HG03025 (cell line): ENCODE data around the gene LCN12.

Source experiments
- ATAC-seq: cut with Tn5 transposase; IDR thresholded peaks from one replicate; pipeline ENCODE4 v1.9.1; 2021; ENCODE audit warnings: mild to moderate bottlenecking, moderate library complexity; ENCODE audit not compliant: unreplicated experiment, low FRiP score

The LCN12 gene

GRCh38 chr9:136971746-136972145 lies 19.7 kb downstream of the LCN12 start:
- no peak for ATAC-seq

GRCh38 chr9:136972335-136972734 lies 20.3 kb downstream of the LCN12 start:
- no peak for ATAC-seq

GRCh38 chr9:136972743-136973142 lies 20.7 kb downstream of the LCN12 start:
- ATAC-seq = no peak

GRCh38 chr9:136973618-136974617 lies 21.8 kb downstream of the LCN12 start:
- ATAC-seq = no peak

- no peak for ATAC-seq
Measured at GRCh38 chr9:136974817-136975535, 22.9 kb downstream of the LCN12 start.

GRCh38 chr9:136975644-136976043 lies 23.6 kb downstream of the LCN12 start:
- ATAC-seq = no peak

- ATAC-seq = no peak
Measured at GRCh38 chr9:136977223-136977622, 25.1 kb downstream of the LCN12 start, which contains the start of gene PTGDS. PTGDS (plus strand) TSS chr9:136977504; CDS start chr9:136977579, 75 bp downstream.

- ATAC-seq = no peak
Measured at GRCh38 chr9:136977649-136978072, 25.6 kb downstream of the LCN12 start.

- no peak for ATAC-seq
Measured at GRCh38 chr9:136978073-136978864, 26.2 kb downstream of the LCN12 start.

- ATAC-seq = no peak
Measured at GRCh38 chr9:136978865-136979544, 26.9 kb downstream of the LCN12 start.

- no peak for ATAC-seq
Measured at GRCh38 chr9:136979769-136980587, 27.9 kb downstream of the LCN12 start.

GRCh38 chr9:136980669-136981478 lies 28.8 kb downstream of the LCN12 start:
- ATAC-seq = no peak

GRCh38 chr9:136981588-136982231 lies 29.6 kb downstream of the LCN12 start:
- no peak for ATAC-seq

- ATAC-seq = no peak
Measured at GRCh38 chr9:136982232-136983051, 30.4 kb downstream of the LCN12 start, which contains the start of gene LCNL1. LCNL1 (plus strand) TSS chr9:136982993; CDS start chr9:136983587, 594 bp downstream.

GRCh38 chr9:136983167-136983566 lies 31.1 kb downstream of the LCN12 start:
- no peak for ATAC-seq

GRCh38 chr9:136983656-136984314 lies 31.7 kb downstream of the LCN12 start:
- no peak for ATAC-seq
